Measurements from ENCODE around the gene LYRM4.

LYRM4 gene

DNA sequence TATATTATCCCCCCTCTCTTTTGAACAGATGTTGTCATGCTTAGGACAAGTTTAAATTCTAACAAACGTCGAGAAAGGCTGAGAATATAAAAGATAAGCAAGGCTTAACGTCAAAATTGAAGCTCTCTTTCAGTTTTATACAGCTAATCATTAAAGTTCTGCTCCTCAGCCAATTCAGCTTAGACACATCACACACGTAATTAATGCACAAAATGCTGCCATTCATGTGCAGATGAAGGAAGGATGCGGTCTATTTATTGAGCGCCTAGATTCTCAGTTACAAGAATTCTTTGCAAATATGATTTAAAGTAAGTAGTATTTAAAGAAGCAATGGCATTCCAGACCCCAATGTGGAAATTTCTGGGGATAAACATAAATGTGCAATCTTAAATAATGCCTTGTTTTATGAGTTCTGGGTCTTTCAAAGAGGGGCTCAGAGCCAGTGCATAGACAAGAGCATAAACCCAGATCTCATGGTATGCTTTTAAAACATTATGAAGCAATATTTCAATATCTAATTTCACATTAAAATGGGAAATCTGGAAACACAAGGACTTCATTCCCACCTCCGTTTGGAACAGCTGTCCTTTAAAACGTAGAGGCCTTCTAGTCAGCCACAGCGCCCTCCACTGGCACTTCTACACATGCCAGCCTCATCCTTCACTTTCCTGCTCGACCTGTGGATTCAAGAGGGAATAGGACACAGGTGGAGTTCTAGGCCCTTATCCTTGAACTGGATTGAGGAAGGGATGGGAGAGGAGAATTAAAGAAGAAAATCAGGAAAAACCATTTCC is 85.8 kb downstream of the LYRM4 start:
- FAIRE-seq, result no peak
- no peak for DNase-seq (ENCODE audit: insufficient read length, low spot score)
- no peak for TF ChIP-seq POLR2A (IDR thresholded peaks at IDR 0.05; ENCODE audit: low read depth, low read length)

DNA sequence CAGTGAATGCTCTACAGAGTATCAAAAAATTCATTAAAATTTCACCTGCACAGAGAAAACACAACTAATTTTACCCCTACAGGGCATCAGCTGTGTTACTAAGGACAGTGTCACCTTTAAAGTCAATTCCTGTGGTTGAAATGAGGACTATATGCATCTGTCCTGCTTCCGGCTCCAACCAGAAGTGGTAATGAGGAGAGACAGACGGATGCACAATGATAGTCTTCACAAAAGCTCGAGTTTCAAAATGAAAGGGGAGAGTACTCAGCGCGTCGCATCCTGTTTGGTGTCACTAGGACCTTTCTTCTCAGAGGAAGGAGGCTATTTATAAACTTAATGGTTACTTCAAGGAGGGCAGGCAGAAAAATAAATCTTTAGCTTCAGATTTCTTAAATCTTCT is 86.5 kb downstream of the LYRM4 start:
- no peak for TF ChIP-seq POLR2A (IDR thresholded peaks at IDR 0.05; ENCODE audit: low read depth, low read length)
- FAIRE-seq, result no peak
- DNase-seq (ENCODE audit: insufficient read length, low spot score), result no peak

DNA sequence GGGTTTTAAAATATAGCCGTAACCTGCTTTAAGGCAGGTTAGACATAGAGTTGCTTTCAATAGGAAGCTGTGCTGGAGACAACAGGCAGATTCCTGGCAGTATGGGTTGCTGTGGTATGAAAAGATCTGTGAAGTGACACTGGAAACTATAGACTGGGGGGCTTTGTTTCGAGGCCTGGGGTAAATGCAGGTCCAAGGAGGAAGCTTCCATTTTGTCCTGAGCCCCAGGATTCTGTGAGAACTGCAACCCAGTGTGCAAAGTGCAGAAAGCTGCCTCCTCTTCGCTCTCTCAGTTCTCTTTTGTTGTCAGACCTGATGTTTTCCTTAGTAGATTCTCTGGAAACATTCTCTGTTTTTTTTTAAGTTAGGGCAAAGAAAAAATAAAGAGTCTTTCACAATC is 86.9 kb downstream of the LYRM4 start:
- DNase-seq (ENCODE audit: insufficient read length, low spot score) (no peak), FAIRE-seq (no peak)
- TF ChIP-seq POLR2A (IDR thresholded peaks at IDR 0.05; ENCODE audit: low read depth, low read length), result no peak

DNA sequence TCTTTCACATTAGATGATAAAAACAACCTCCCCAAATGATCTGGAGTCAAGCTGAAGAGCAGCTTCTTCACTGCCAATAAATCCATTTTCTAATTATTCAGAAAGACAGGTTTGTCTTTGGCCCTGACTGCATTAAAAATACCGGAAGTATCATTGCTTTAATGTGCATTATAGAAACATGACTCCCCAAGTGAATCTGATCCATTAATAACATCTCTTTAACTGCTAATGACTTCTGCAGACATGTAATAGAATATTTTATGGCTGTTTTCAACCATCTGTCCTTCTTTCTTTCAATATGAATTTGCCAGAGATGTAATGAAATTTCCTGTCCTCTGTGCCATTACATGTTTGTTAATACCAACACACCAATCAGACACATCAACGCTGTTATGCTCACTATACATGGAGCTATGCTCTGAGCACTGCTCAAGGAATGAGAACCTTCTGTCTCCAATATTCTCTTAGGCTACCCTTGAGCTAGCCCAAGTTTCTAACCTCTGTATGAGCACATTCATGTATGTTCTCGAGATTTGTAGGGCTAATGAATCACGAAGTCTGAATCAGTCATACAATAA is 87.8 kb downstream of the LYRM4 start:
- FAIRE-seq, result no peak
- TF ChIP-seq POLR2A (IDR thresholded peaks at IDR 0.05; ENCODE audit: low read depth, low read length), result no peak
- no peak for DNase-seq (ENCODE audit: insufficient read length, low spot score)

DNA sequence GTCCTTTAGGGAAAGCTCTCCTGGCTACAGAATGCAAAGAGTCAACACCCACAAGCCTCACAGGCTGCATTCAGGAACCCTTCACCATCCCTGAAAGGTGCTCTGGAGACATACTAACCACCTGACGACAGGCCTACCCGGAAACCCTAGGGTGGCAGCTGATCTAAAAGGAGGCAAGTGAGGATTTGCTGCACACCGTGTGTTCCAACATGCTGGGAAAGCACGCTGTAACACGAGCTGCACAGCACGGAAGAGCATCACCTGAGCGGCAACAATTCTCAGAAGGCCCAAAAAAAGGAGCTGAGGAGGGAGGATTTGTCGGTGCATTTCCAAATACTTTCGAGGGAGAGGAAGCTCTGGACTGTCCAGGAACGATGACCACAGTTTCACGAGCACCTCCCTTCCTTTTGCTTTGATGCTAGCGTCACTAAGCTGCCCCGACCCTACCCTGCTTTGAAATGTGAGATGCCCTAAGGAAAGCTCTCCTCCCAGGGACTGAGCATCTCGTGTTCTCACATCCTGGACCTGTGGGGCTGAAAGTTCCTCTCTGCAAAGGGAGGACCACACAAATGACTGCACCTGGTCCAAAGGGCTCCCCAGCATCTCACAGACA is 88.6 kb downstream of the LYRM4 start:
- no peak for FAIRE-seq
- TF ChIP-seq POLR2A (IDR thresholded peaks at IDR 0.05; ENCODE audit: low read depth, low read length), result no peak
- DNase-seq (ENCODE audit: insufficient read length, low spot score), result no peak

DNA sequence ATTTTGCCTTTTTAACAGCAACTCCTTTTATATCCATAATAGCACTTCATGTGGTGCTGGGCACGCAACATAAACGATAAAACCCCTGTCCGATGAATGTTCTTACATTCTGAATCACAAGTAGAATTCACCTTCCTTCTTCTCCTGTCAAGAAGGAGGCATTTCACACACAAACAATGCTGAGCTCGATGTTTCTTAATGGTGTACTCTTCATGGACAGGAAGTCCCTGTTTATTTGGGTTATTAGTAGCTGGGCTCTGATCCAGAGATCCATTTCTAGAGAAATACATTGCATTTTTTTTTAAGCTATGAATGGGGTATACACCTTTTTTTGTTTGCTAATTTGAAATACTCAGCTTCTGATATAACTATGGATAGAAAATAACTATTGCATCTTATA is 93.2 kb downstream of the LYRM4 start:
- no peak for FAIRE-seq
- no peak for TF ChIP-seq POLR2A (IDR thresholded peaks at IDR 0.05; ENCODE audit: low read depth, low read length)
- DNase-seq (ENCODE audit: insufficient read length, low spot score), result no peak

DNA sequence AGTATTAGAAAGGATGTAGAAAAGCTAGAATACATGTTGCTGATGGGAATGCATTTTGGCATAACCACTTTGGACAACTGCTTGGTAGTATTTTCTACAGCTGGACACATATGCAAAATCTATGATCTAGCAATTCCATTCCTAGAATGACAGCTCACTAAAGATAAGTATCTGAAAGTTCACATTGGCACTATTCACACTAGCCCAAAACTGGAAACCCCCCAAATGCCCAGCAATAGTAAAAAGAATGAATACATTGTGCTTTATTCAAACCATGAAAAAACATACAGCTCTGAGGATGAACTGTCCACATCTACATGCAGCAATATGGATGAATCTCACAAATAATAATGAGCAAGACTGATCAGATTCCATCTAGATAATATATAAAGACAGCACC is 96.7 kb downstream of the LYRM4 start:
- no peak for TF ChIP-seq POLR2A (IDR thresholded peaks at IDR 0.05; ENCODE audit: low read depth, low read length)
- DNase-seq (ENCODE audit: insufficient read length, low spot score), result no peak
- no peak for FAIRE-seq

DNA sequence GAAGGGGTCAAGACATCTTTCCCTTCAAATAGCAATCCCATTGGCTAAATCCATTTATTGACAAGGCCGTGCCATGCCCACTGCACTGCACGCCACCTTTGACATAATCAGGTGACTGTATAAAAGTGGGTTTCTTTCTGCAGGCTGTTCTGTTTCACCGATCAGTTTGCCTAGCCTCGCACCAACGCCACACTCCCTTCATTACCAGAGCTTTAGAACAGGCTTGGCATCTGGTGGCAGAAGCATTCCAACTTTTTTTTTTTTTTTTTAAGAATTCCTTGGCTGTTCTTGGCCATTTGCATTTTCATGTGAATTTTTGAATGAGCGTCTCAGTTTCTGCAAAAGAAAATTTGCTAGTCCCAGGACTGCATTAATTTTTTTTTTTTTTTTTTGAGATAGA is 97.5 kb downstream of the LYRM4 start:
- FAIRE-seq, result no peak
- no peak for DNase-seq (ENCODE audit: insufficient read length, low spot score)
- TF ChIP-seq POLR2A (IDR thresholded peaks at IDR 0.05; ENCODE audit: low read depth, low read length), result no peak

DNA sequence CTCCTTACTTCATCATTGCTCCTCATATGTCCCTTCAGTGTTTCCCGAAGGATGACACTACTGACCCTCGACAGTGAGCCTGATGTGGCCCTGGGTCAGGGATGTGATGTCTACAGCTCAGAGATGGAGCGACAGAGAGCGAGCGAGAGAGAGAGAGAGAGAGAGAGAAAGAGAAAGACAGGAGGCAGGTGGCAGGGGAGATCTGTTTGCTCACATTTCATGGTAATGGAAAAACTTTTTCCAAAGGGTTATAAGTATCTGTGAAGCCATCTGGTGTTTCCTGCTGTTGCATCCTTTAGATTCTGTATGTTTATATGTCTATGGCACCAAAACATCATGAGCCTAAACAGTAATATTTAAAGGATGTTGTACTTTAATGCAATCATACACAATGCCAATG is 98.4 kb downstream of the LYRM4 start:
- TF ChIP-seq POLR2A (IDR thresholded peaks at IDR 0.05; ENCODE audit: low read depth, low read length), result no peak
- DNase-seq (ENCODE audit: insufficient read length, low spot score), result no peak
- FAIRE-seq, result no peak

DNA sequence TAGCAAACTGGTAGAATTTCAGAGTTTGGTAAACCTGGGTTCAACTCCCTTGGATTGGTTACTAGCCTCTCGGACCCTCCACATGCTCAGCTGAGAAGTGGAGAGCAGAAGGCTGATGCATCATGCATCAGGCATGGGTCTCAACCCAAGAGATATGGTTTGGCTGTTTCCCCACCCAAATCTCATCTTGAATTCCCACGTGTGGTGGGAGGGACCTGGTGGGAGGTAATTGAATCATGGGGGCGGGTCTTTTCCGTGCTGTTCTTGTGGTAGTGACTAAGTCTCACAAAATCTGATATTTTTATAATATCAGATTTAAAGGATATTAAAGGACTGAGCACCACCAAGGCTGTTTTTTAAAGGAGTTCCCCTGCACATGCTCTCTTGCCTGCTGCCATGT is 100.5 kb downstream of the LYRM4 start:
- no peak for FAIRE-seq
- DNase-seq (ENCODE audit: insufficient read length, low spot score), result no peak
- no peak for TF ChIP-seq POLR2A (IDR thresholded peaks at IDR 0.05; ENCODE audit: low read depth, low read length)

DNA sequence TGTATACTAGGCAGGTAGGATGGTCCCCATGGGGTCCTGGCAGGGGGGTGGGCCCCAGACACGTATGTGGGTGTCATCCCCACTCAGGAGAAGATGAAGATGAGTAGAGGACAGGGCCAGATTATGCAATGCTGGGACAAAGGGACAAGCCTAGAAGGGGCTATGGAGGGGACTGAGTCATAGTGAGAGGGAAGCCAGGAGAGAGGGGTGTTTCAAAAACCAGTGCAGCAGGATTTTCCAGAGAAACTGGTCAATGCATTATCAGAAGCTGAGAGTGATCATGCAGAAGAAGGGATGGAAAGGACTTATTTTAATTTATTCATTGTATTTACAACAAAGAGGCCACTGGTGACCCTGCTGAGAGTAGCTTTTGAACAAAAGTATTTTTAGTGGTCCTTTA is 101.6 kb downstream of the LYRM4 start:
- TF ChIP-seq POLR2A (IDR thresholded peaks at IDR 0.05; ENCODE audit: low read depth, low read length), result no peak
- no peak for DNase-seq (ENCODE audit: insufficient read length, low spot score)
- FAIRE-seq, result no peak

DNA sequence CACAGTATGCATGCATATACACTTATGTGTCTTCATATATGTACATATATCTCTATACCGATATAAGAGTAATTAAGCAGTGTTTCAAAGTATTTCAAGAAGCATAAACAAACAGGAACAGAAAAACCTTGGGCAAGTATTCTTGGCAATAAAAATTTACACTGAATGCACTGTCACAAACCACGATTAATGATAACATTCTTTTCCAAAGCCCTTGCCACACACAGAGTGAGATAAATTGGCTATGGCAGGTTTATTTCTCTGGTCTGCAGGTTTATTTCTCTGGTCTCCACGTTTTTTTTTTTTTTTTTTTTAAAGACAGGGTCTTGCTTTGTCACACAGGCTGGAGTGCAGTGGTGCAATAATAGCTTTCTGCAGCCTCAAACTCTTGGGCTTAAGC is 102.6 kb downstream of the LYRM4 start:
- no peak for TF ChIP-seq POLR2A (IDR thresholded peaks at IDR 0.05; ENCODE audit: low read depth, low read length)
- FAIRE-seq (no peak), DNase-seq (ENCODE audit: insufficient read length, low spot score) (no peak)

DNA sequence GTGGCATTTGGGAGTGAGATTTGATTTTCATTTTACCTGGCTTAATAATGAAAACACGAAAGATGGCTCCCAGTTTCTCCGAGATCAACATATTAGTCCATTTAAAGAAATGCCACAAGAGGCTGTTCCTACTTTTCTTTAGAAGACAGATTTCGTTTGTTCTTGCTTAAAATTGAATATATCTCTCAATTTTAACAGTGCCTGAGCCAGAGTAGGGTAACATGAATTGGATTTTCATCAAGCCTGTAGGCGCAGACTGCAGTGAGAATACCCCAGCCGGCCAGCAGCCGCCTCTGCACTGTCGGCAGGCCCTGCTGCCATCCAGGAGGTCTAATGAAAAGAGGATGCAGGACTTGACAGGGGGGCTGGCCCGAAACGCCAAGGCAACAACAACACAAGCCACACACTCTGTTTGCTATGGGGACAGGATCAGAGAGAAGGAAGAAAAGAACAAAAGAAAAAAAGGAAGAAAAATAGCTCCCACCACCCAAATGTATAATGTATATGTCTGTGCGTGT is 103.1 kb downstream of the LYRM4 start:
- no peak for DNase-seq (ENCODE audit: insufficient read length, low spot score)

DNA sequence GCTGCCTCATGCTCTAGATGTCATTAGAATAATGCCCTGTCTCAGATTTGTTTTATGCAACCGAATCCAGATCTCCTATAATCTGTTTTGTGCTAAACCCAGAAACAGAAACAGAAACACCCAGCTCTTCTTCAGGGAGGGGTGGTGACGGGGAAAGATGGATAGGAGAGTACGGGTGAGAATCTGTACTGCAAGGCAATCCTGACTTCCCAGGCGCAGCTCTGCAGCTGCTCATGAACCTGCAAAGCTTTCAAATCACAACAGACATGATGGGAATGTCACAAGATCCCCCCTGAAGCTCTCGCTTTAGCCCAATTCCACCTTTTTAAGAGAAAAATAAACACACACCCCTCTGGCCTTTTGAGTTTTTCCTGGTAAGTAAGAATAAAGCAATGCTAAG is 104.1 kb downstream of the LYRM4 start:
- no peak for TF ChIP-seq POLR2A (IDR thresholded peaks at IDR 0.05; ENCODE audit: low read depth, low read length)
- no peak for DNase-seq (ENCODE audit: insufficient read length, low spot score)
- FAIRE-seq, result no peak

More for the DNA sequence above, 103.1 kb downstream of the LYRM4 start:
- FAIRE-seq, result no peak
- no peak for TF ChIP-seq POLR2A (IDR thresholded peaks at IDR 0.05; ENCODE audit: low read depth, low read length)

DNA sequence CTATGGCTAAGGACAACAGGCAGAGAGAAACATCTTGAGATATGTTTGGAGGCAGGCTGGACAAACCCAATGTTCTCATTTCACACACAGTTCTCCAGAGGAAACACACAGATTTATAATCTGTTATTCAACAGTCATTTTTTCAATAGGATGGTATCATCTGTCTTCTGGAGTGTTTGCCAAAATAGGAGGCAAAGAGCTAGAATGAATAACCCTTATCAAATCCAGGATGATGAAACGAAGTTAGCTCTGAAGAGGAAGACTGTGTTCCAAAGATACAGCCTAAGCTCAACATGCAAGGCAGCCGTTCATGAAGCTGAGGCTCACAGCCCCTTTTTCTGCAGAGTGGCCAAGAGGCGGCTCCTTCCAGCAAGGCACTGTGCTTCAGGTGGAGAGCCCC is 104.8 kb downstream of the LYRM4 start:
- no peak for DNase-seq (ENCODE audit: insufficient read length, low spot score)
- FAIRE-seq, result no peak
- TF ChIP-seq POLR2A (IDR thresholded peaks at IDR 0.05; ENCODE audit: low read depth, low read length), result no peak
